Muscle layer of duodenum (tissue), 2 donors: ENCODE data around the gene SPOCD1.

Experiments
- H3K27ac ChIP-seq: one replicate; pipeline ENCODE4 v1.7.0; 2013; ENCODE audit warnings: mild to moderate bottlenecking, low read length
- H3K27me3 ChIP-seq: one replicate; pipeline ENCODE4 v1.7.0; 2013; ENCODE audit warnings: low read depth, mild to moderate bottlenecking, control low read depth, low read length
- H3K36me3 ChIP-seq, 2 donors: one replicate each; pipeline ENCODE4 v1.7.0; 2013; ENCODE audit warnings: low read length in 2 of 2, control low read depth in 1 of 2, mild to moderate bottlenecking in 1 of 2; ENCODE audit not compliant: insufficient read depth in 2 of 2, control insufficient read depth in 1 of 2
- H3K4me1 ChIP-seq, 2 donors: one replicate each; pipeline ENCODE4 v1.7.0; 2013; ENCODE audit warnings: low read length in 2 of 2, mild to moderate bottlenecking in 2 of 2, control low read depth in 1 of 2, moderate library complexity in 1 of 2; ENCODE audit not compliant: insufficient read depth in 2 of 2, control insufficient read depth in 1 of 2
- H3K4me3 ChIP-seq, 2 donors: one replicate each; pipeline ENCODE4 v1.7.0; 2013; ENCODE audit warnings: low read length in 2 of 2, low read depth in 1 of 2, mild to moderate bottlenecking in 1 of 2
- H3K9me3 ChIP-seq, 2 donors: one replicate each; pipeline ENCODE4 v1.7.0; 2013; ENCODE audit warnings: low read length in 2 of 2, control low read depth in 1 of 2, mild to moderate bottlenecking in 1 of 2; ENCODE audit not compliant: control insufficient read depth in 1 of 2
- donor health status: healthy.

The SPOCD1 gene

GRCh38 chr1:31799196-31799894 is 16.5 kb downstream of the SPOCD1 start:
- Histone ChIP-seq H3K9me3 (no peaks in the 10 kb centered on the region), H3K36me3 (no peaks in the 10 kb centered on the region), H3K27me3 (no peaks in the 10 kb centered on the region), H3K4me3 (no peak overlapping the region), H3K27ac (no peak overlapping the region), H3K4me1 (no peaks in the 10 kb centered on the region)

- no peak overlapping the region for H3K4me3 ChIP-seq
These were observed 17.2 kb downstream of the SPOCD1 start for GRCh38 chr1:31798433-31799195.

DNA sequence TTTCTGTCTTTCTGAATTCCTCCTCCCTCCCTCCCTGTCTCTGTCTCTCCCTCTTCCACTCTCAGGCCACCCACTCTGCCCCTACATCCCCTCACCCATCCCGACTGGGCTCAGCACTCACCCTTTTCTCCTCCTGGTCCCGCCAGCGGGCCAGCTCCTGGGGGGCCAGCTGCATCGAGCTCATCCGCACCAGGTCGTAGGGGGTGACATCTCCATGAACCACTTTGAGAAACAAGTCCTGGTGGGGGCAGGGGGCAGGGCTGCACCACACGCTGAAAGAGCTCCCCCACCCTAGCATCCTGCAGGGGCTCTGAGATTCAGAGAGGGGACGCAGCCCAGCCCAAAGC is 17.8 kb downstream of the SPOCD1 start:
- Histone ChIP-seq H3K36me3 (no peaks in the 10 kb centered on the region), H3K27me3 (no peaks in the 10 kb centered on the region), H3K4me1 (no peaks in the 10 kb centered on the region), H3K27ac (no peak overlapping the region), H3K4me3 (no peak overlapping the region), H3K9me3 (no peaks in the 10 kb centered on the region)

More at GRCh38 chr1:31798433-31799195, 17.2 kb downstream of the SPOCD1 start:
- Histone ChIP-seq H3K27me3 (no peaks in the 10 kb centered on the region), H3K27ac (no peak overlapping the region), H3K36me3 (no peaks in the 10 kb centered on the region), H3K9me3 (no peaks in the 10 kb centered on the region), H3K4me1 (no peaks in the 10 kb centered on the region)

GRCh38 chr1:31797216-31797615 is 18.6 kb downstream of the SPOCD1 start:
- Histone ChIP-seq H3K9me3 (no peaks in the 10 kb centered on the region), H3K27me3 (no peaks in the 10 kb centered on the region), H3K27ac (no peak overlapping the region), H3K4me3 (no peak overlapping the region), H3K4me1 (no peaks in the 10 kb centered on the region), H3K36me3 (no peaks in the 10 kb centered on the region)

DNA sequence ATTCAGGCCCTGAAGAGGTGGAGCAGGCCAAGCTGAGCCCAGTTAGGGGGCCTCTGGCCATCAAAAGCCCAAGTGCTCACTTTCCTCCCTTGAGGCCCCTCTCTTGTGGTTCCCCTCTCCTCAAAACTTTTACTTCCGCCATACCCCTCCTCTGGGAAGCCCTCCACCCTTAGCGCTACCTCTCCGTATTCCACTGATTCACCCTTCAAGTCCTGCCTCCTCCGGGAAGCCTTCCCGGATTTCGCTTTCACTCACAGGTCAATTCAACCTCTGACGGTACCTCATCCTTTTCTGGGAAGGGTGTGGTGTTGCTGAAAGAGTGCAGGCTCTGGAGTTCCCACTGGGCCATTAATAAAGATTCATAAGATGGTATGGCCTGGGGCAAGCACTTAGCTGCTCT is 19.1 kb downstream of the SPOCD1 start:
- Histone ChIP-seq H3K9me3 (no peaks in the 10 kb centered on the region), H3K27ac (no peak overlapping the region), H3K36me3 (no peaks in the 10 kb centered on the region), H3K4me3 (no peak overlapping the region), H3K4me1 (no peaks in the 10 kb centered on the region), H3K27me3 (no peaks in the 10 kb centered on the region)

GRCh38 chr1:31795801-31796621 is 19.8 kb downstream of the SPOCD1 start:
- Histone ChIP-seq H3K27ac (no peak overlapping the region), H3K27me3 (no peaks in the 10 kb centered on the region), H3K36me3 (no peaks in the 10 kb centered on the region), H3K4me3 (no peak overlapping the region), H3K9me3 (no peaks in the 10 kb centered on the region), H3K4me1 (no peaks in the 10 kb centered on the region)

DNA sequence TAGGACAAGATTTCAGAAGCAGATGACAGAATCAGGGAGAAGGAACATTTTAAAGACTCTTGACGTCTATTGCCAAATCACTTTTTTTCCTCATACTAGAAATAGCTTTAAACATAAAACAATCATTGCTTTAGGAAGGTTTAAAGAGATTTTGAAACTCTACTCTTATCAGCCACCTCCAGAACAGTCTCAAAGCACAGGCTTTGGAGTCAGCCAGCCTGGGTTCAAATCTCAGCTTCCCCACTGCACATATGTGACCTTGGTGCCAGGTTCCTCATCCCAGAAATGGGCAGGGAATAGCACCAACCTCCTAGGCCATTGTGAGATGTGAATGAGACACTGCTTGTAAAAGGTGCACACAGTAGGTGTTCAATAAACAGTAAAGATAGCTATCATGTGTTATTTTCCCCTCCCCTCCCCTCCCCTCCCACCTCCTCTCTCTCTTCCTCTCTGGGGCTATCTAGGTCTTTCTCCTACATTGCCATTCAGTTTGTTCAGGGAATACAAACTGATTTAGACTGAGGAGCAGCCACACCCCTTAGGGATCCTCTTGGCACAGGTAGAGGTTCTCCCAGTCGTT is 20.6 kb downstream of the SPOCD1 start:
- H3K4me3 ChIP-seq = no peak overlapping the region

DNA sequence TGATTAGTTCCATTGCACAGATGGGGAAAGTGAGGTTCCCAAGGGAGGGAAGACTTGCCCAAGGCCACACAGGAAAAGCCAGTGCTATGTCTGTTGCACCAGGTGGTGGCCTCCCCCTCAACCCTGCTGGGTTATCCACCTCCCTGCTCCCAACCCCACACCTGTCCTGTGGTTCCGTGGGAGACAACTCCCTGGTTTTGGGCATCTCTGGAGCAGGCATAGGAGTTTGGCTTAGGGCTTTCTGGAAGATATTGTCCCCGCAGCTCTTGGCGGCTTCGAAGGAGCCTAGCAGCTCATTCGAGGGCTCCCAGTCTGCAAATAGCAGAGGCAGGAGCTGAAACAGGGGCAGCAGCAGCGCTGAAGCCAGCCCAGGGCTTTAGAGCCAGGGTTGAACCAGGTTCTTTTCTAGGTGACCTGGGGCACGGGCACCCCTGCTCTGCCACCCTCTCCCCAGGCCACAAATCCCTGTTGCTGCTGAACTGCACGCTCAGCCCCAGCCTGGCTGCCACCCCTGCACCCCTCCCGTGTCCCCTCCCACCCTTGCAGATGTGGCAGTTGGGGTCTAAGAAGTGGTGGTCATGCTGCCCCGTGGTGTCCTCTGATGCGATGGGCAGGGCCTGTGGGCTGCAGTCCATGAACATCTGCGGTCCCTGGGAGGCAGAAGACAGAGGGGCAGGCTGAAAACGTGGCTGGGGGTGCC is 22.1 kb downstream of the SPOCD1 start:
- H3K9me3 ChIP-seq = no peaks in the 10 kb centered on the region
- no peaks in the 10 kb centered on the region for H3K36me3 ChIP-seq
- H3K27me3 ChIP-seq = no peaks in the 10 kb centered on the region
- H3K4me1 ChIP-seq = no peaks in the 10 kb centered on the region
- H3K4me3 ChIP-seq = no peak overlapping the region
- no peak overlapping the region for H3K27ac ChIP-seq

More for the DNA sequence above, 20.6 kb downstream of the SPOCD1 start:
- H3K27ac ChIP-seq = no peak overlapping the region
- no peaks in the 10 kb centered on the region for H3K36me3 ChIP-seq
- H3K4me1 ChIP-seq = no peaks in the 10 kb centered on the region
- H3K27me3 ChIP-seq = no peaks in the 10 kb centered on the region
- H3K9me3 ChIP-seq = no peaks in the 10 kb centered on the region

DNA sequence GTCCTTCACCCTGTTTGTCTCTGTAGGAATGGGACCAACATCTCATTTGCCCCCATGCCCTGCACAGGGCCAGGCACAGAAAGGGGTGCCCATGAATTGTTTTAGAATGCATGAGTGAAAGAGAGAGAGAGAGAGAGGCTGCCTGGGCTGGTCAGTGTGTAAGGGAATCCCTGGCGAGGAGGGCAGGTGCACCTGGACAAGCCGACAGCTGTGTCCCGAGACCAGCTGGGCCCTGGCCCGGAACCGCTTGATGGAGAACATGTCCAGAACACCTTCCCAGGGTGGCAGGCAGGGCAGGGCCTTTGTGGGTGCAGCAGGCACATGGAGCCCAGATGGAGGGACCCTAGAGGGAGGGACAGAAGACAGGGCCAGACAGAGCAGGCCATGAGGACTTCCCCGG is 22.7 kb downstream of the SPOCD1 start:
- H3K4me1 ChIP-seq = no peaks in the 10 kb centered on the region
- no peak overlapping the region for H3K27ac ChIP-seq
- no peaks in the 10 kb centered on the region for H3K36me3 ChIP-seq
- no peak overlapping the region for H3K4me3 ChIP-seq
- H3K27me3 ChIP-seq = no peaks in the 10 kb centered on the region
- H3K9me3 ChIP-seq = no peaks in the 10 kb centered on the region

DNA sequence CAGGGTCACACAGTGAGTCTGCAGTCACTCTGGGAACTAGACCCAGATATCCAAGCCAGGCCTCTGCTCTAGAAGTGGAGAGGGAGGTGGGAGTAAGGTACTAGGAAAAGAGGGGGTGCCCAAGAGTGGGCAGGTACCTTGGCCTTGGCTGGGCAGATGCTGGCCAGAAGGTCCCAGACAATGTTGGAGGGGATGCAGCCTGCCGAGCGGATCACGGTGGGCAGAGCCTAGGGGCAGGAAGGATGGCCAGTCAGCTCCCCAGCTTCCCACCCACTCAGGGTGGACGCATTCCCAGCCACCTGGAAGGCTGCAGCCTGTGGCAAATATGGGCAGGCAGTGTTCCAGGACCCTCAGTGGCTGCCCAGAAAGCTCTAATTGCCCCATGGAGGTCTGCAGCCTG is 23.3 kb downstream of the SPOCD1 start:
- Histone ChIP-seq H3K27me3 (no peaks in the 10 kb centered on the region), H3K36me3 (no peaks in the 10 kb centered on the region), H3K4me1 (no peaks in the 10 kb centered on the region), H3K27ac (no peak overlapping the region), H3K4me3 (no peak overlapping the region), H3K9me3 (no peaks in the 10 kb centered on the region)

- no peak overlapping the region for H3K4me3 ChIP-seq
- no peaks in the 10 kb centered on the region for H3K9me3 ChIP-seq
- no peaks in the 10 kb centered on the region for H3K36me3 ChIP-seq
These were observed 23.7 kb downstream of the SPOCD1 start for GRCh38 chr1:31792116-31792515.

More at GRCh38 chr1:31792116-31792515, 23.7 kb downstream of the SPOCD1 start:
- Histone ChIP-seq H3K4me1 (no peaks in the 10 kb centered on the region), H3K27ac (no peak overlapping the region), H3K27me3 (no peaks in the 10 kb centered on the region)
